ENCODE results near the gene IFNA2. TPM values are rescaled to one million over a fixed set of nuclear protein-coding genes. Genes with fewer than 3 reads are reported as not detected.
"Not testable (repeated sequence)": the region's sequence is repeated elsewhere in the genome, so short reads cannot be mapped to it uniquely, and the experiment has no call there.

Gene IFNA2
- total RNA-seq, 1 experiment from 2014 or later = not detected

DNA sequence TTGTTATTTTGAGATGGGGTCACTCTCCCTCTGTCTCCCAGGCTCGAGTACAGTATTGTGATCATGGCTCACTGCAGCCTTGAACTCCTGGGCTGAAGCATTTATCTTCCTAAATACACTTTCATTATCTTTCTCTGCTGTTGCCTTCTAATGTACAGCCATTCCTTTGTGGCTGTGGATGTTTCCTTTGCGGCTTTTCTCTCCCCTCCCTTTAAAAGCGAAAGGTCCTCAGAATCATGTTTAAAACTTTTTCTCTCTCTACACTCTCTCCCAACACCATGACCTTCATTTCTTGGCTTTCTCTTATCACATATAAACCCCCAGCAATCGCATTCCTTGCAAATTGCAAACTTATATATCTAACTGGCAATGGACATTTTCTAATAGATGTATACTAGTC lies 1.6 kb downstream of the IFNA2 start:
- Histone ChIP-seq H3K4me1 (ENCODE audit: insufficient read depth, low read length, poor library complexity, severe bottlenecking) (no peaks in the 10 kb centered on the region), H3K27me3 (replicated peaks; ENCODE audit: insufficient read depth, low read depth, low read length, poor library complexity) (peaks cover 64% of the 10 kb centered on the region), H3K9me3 (ENCODE audit: low read depth, low read length, poor library complexity, severe bottlenecking) (no peaks in the 10 kb centered on the region), H3K36me3 (ENCODE audit: insufficient read depth, low read length, poor library complexity, severe bottlenecking) (no peaks in the 10 kb centered on the region), H3K27ac (ENCODE audit: low read depth, low read length, poor library complexity, severe bottlenecking) (no peak overlapping the region), H3K4me3 (ENCODE audit: low read depth, low read length, poor library complexity, severe bottlenecking) (no peak overlapping the region)
- ChIA-PET CTCF (no interaction called here), POLR2A (ENCODE audit: low non-redundant PET) (no interaction called here)
- TF ChIP-seq, protein P1, sequence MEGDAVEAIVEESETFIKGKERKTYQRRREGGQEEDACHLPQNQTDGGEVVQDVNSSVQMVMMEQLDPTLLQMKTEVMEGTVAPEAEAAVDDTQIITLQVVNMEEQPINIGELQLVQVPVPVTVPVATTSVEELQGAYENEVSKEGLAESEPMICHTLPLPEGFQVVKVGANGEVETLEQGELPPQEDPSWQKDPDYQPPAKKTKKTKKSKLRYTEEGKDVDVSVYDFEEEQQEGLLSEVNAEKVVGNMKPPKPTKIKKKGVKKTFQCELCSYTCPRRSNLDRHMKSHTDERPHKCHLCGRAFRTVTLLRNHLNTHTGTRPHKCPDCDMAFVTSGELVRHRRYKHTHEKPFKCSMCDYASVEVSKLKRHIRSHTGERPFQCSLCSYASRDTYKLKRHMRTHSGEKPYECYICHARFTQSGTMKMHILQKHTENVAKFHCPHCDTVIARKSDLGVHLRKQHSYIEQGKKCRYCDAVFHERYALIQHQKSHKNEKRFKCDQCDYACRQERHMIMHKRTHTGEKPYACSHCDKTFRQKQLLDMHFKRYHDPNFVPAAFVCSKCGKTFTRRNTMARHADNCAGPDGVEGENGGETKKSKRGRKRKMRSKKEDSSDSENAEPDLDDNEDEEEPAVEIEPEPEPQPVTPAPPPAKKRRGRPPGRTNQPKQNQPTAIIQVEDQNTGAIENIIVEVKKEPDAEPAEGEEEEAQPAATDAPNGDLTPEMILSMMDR (conservative IDR thresholded peaks at IDR 0.05; ENCODE audit: low read depth, low read length) = no peak
- TF ChIP-seq EZH2 (IDR thresholded peaks at IDR 0.05; ENCODE audit: borderline replicate concordance, low read depth, low read length, poor library complexity, severe bottlenecking) = no peak
- no peak for DNase-seq (ENCODE audit: low spot score)
- intact Hi-C loops (cut with micrococcal nuclease; ENCODE audit: unreplicated experiment) = no loop called here
- no TSS peak for BruUV-seq (replicated peaks)

DNA sequence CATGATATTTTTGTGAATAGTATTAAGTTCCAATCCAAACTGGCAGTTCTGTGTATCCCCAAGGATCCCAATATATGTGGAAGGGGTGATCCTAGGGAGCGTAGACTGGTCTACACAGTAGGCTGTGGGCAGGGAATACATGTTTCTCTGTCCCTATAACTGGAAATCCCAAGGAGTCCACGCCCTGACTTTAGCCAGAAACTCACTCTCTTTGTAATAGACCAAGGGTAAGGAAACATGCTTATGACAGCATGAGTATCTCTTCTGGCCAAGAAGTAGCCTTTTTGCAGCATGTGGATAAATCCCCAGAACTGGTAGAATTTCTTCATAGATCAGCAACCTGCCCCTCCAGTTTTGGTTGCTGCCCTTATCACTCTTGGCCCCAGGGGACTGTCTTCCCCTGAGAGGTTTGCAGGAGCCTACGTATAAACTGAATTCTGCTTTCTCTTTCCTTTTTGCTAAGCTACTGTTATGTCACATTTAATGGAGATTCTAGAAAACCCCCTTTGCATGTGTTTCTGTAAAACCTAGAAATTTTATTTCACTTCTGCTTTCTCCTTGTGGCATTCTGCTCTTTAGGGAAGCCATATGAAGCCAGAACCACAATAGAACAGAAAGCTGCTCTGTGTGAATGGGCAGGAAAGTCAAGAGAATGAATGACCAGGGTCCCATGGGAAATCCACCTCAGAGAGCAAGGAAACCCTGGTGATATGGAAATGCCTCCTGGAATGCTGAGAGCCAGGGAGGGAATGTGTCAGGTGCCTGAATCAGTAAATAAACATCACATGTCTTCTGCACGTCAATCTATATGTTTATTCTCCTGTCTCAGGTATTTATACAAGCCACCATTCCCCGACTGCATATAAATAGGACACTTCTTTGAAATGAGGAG lies 3.5 kb downstream of the IFNA2 start:
- no peaks in the 10 kb centered on the region for H3K36me3 ChIP-seq (ENCODE audit: insufficient read depth, low read length, poor library complexity, severe bottlenecking)
- ChIA-PET POLR2A (ENCODE audit: low non-redundant PET) (no interaction called here), CTCF (no interaction called here)
- intact Hi-C loops (cut with micrococcal nuclease; ENCODE audit: unreplicated experiment) = no loop called here
- H3K4me3 ChIP-seq (ENCODE audit: low read depth, low read length, poor library complexity, severe bottlenecking) = no peak overlapping the region
- no TSS peak for BruUV-seq (replicated peaks)
- DNase-seq (ENCODE audit: low spot score) = no peak
- TF ChIP-seq, protein P1 (conservative IDR thresholded peaks at IDR 0.05; ENCODE audit: low read depth, low read length) = no peak
- no peak for TF ChIP-seq EZH2 (IDR thresholded peaks at IDR 0.05; ENCODE audit: borderline replicate concordance, low read depth, low read length, poor library complexity, severe bottlenecking)
- peaks cover 67% of the 10 kb centered on the region for H3K27me3 ChIP-seq (replicated peaks; ENCODE audit: insufficient read depth, low read depth, low read length, poor library complexity)
- H3K9me3 ChIP-seq (ENCODE audit: low read depth, low read length, poor library complexity, severe bottlenecking) = no peaks in the 10 kb centered on the region
- H3K4me1 ChIP-seq (ENCODE audit: insufficient read depth, low read length, poor library complexity, severe bottlenecking) = no peaks in the 10 kb centered on the region
- no peak overlapping the region for H3K27ac ChIP-seq (ENCODE audit: low read depth, low read length, poor library complexity, severe bottlenecking)

DNA sequence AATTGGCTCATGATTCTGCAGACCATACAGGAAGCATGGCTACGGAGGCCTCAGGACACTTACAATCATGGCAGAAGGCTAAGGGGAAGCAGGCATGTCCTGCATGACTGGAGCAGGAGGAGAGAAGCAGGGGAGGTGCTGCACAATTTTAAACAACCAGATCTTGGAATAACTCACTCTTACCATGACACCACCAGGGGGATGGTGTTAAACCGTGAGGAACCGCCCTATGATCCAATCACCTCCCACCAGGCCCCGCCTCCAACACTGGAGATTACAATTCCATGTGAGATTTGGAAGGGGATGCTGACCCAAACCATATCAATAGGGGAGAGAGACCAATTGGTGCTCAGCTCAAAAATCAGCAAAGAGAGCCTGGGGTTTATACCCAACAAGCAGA lies 13.7 kb downstream of the IFNA2 start:
- H3K27ac ChIP-seq (ENCODE audit: low read depth, low read length, poor library complexity, severe bottlenecking); H3K9me3 ChIP-seq (ENCODE audit: low read depth, low read length, poor library complexity, severe bottlenecking); DNase-seq (ENCODE audit: low spot score); H3K4me3 ChIP-seq (ENCODE audit: low read depth, low read length, poor library complexity, severe bottlenecking); BruUV-seq (replicated peaks); H3K4me1 ChIP-seq (ENCODE audit: insufficient read depth, low read length, poor library complexity, severe bottlenecking); H3K36me3 ChIP-seq (ENCODE audit: insufficient read depth, low read length, poor library complexity, severe bottlenecking); intact Hi-C loops (cut with micrococcal nuclease; ENCODE audit: unreplicated experiment); POLR2A ChIA-PET (ENCODE audit: low non-redundant PET); CTCF ChIA-PET; H3K27me3 ChIP-seq (replicated peaks; ENCODE audit: insufficient read depth, low read depth, low read length, poor library complexity): not testable (repeated sequence)

DNA sequence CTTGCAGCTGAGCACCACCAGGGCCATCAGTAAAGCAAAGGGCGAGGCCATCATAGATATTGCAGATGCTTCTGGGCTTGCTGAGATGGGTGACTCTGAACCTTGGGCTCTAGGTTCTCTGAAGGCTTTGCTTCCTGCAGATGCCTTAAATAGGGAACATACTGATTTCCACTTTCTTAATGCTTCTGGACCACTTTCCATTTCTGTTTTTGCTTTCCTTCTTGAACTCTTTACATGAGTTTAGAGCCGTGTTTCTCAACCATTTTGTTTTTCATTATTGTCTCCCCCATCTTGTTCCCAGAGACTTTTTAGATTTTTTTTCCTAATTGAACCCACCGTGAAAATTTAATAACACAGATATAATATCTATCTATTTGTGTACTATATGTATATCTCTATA lies 17.2 kb downstream of the IFNA2 start, which contains the start of gene IFNA13:
Gene IFNA13 (minus strand): TSS at position 101 of the 400 bp plus-strand sequence. CDS start 47 bp downstream, at position 54.
- BruUV-seq (replicated peaks) = no TSS peak
- ChIA-PET CTCF (no interaction called here), POLR2A (ENCODE audit: low non-redundant PET) (no interaction called here)
- H3K36me3 ChIP-seq (ENCODE audit: insufficient read depth, low read length, poor library complexity, severe bottlenecking) = no peaks in the 10 kb centered on the region
- H3K9me3 ChIP-seq (ENCODE audit: low read depth, low read length, poor library complexity, severe bottlenecking) = no peaks in the 10 kb centered on the region
- TF ChIP-seq, protein P1 (conservative IDR thresholded peaks at IDR 0.05; ENCODE audit: low read depth, low read length) = no peak
- no peak for TF ChIP-seq EZH2 (IDR thresholded peaks at IDR 0.05; ENCODE audit: borderline replicate concordance, low read depth, low read length, poor library complexity, severe bottlenecking)
- intact Hi-C loops (cut with micrococcal nuclease; ENCODE audit: unreplicated experiment) = no loop called here
- no peak within 1 kb of the TSS for H3K27ac ChIP-seq (ENCODE audit: low read depth, low read length, poor library complexity, severe bottlenecking)
- H3K27me3 ChIP-seq (replicated peaks; ENCODE audit: insufficient read depth, low read depth, low read length, poor library complexity) = no peaks in the 10 kb centered on the region
- H3K4me1 ChIP-seq (ENCODE audit: insufficient read depth, low read length, poor library complexity, severe bottlenecking) = no peaks in the 10 kb centered on the region
- DNase-seq (ENCODE audit: low spot score) = no peak
- no peak within 1 kb of the TSS for H3K4me3 ChIP-seq (ENCODE audit: low read depth, low read length, poor library complexity, severe bottlenecking)

DNA sequence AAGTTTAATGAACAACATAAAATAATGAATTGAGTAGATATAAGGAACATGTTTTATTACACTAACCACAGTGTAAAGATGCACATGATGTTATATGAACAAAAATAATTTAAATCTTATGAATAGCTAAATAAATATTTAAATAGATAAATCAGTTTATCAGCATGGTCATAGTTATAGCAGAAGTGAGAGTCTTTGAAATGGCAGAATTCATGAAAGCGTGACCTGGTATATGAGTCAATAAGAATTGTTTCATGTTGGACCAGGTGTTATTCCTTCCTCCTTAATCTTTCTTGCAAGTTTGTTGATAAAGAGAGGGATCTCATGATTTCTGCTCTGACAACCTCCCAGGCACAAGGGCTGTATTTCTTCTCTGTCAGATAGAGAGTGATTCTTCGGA lies 18.0 kb downstream of the IFNA2 start:
- BruUV-seq (replicated peaks); H3K4me3 ChIP-seq (ENCODE audit: low read depth, low read length, poor library complexity, severe bottlenecking); CTCF ChIA-PET; H3K27ac ChIP-seq (ENCODE audit: low read depth, low read length, poor library complexity, severe bottlenecking); H3K36me3 ChIP-seq (ENCODE audit: insufficient read depth, low read length, poor library complexity, severe bottlenecking); POLR2A ChIA-PET (ENCODE audit: low non-redundant PET); DNase-seq (ENCODE audit: low spot score); intact Hi-C loops (cut with micrococcal nuclease; ENCODE audit: unreplicated experiment); H3K9me3 ChIP-seq (ENCODE audit: low read depth, low read length, poor library complexity, severe bottlenecking); H3K27me3 ChIP-seq (replicated peaks; ENCODE audit: insufficient read depth, low read depth, low read length, poor library complexity); H3K4me1 ChIP-seq (ENCODE audit: insufficient read depth, low read length, poor library complexity, severe bottlenecking): not testable (repeated sequence)
